ENCODE measurements around the gene PTPRD. TPM values are rescaled to one million over a fixed set of nuclear protein-coding genes. Genes with fewer than 3 reads are reported as not detected.

Gene PTPRD
- total RNA-seq, 1 donor from 2014 or later: 109 TPM

- no peak for DNase-seq (ENCODE audit: low spot score in 2 of 2, unreplicated experiment in 2 of 2)
- no peak overlapping the region for H3K4me3 Mint-ChIP-seq
- no peaks in the 10 kb centered on the region for H3K27me3 Mint-ChIP-seq (ENCODE audit: low read depth)
- TF ChIP-seq CTCF (IDR thresholded peaks at IDR 0.05; ENCODE audit: unreplicated experiment): no peak
- no peaks in the 10 kb centered on the region for H3K36me3 Mint-ChIP-seq
- no peak overlapping the region for H3K27ac Mint-ChIP-seq
- H3K4me1 Mint-ChIP-seq: peaks cover 6% of the 10 kb centered on the region
- H3K9me3 Mint-ChIP-seq: no peaks in the 10 kb centered on the region
Observed at GRCh38 chr9:8719833-8720486, 1892.8 kb downstream of the PTPRD start.

GRCh38 chr9:8718121-8718725 is 1894.6 kb downstream of the PTPRD start:
- no peaks in the 10 kb centered on the region for H3K4me1 Mint-ChIP-seq
- H3K9me3 Mint-ChIP-seq: no peaks in the 10 kb centered on the region
- DNase-seq (ENCODE audit: low spot score in 2 of 2, unreplicated experiment in 2 of 2): no peak
- H3K27me3 Mint-ChIP-seq (ENCODE audit: low read depth): no peaks in the 10 kb centered on the region
- no peak overlapping the region for H3K27ac Mint-ChIP-seq
- no peak for TF ChIP-seq CTCF (IDR thresholded peaks at IDR 0.05; ENCODE audit: unreplicated experiment)
- H3K4me3 Mint-ChIP-seq: no peak overlapping the region
- H3K36me3 Mint-ChIP-seq: peaks cover under 1% of the 10 kb centered on the region

- no peak for TF ChIP-seq CTCF (IDR thresholded peaks at IDR 0.05; ENCODE audit: unreplicated experiment)
- H3K27ac Mint-ChIP-seq: no peak overlapping the region
- DNase-seq (ENCODE audit: low spot score in 2 of 2, unreplicated experiment in 2 of 2): no peak
- no peaks in the 10 kb centered on the region for H3K9me3 Mint-ChIP-seq
- H3K4me3 Mint-ChIP-seq: no peak overlapping the region
- peaks cover 6% of the 10 kb centered on the region for H3K36me3 Mint-ChIP-seq
- no peaks in the 10 kb centered on the region for H3K27me3 Mint-ChIP-seq (ENCODE audit: low read depth)
- no peaks in the 10 kb centered on the region for H3K4me1 Mint-ChIP-seq
Observed at GRCh38 chr9:8717146-8717545, 1895.7 kb downstream of the PTPRD start.

GRCh38 chr9:8715788-8716187 is 1897.0 kb downstream of the PTPRD start:
- Mint-ChIP-seq H3K27ac (no peak overlapping the region), H3K9me3 (no peaks in the 10 kb centered on the region), H3K4me1 (no peaks in the 10 kb centered on the region), H3K27me3 (ENCODE audit: low read depth) (no peaks in the 10 kb centered on the region), H3K4me3 (no peak overlapping the region), H3K36me3 (peaks cover 6% of the 10 kb centered on the region)
- no peak for DNase-seq (ENCODE audit: low spot score in 2 of 2, unreplicated experiment in 2 of 2)
- TF ChIP-seq CTCF (IDR thresholded peaks at IDR 0.05; ENCODE audit: unreplicated experiment): no peak

- Mint-ChIP-seq H3K4me3 (no peak overlapping the region), H3K27ac (no peak overlapping the region), H3K4me1 (no peaks in the 10 kb centered on the region), H3K9me3 (no peaks in the 10 kb centered on the region), H3K36me3 (peaks cover 6% of the 10 kb centered on the region), H3K27me3 (ENCODE audit: low read depth) (no peaks in the 10 kb centered on the region)
- DNase-seq (ENCODE audit: low spot score in 2 of 2, unreplicated experiment in 2 of 2): no peak
- no peak for TF ChIP-seq CTCF (IDR thresholded peaks at IDR 0.05; ENCODE audit: unreplicated experiment)
Observed at GRCh38 chr9:8713811-8714165, 1899.0 kb downstream of the PTPRD start.

Measured in mesothelial cell of epicardium (in vitro differentiated cells).